NCI-H2029 (cell line): ENCODE data around the gene RBM28.

Experiments
- DNase-seq: peaks from one replicate; lab custom pipeline; 2025; lab: John Stamatoyannopoulos, UW

RBM28 gene

GRCh38 chr7:128343554-128344430 lies at the start of gene RBM28:
Gene RBM28, minus strand, starts transcription at chr7:128343908. Its CDS starts 115 bp downstream, at chr7:128343793.
- DNase-seq, result peak; percentile 83

- DNase-seq, result no peak
These were observed 49.0 kb upstream of the RBM28 start for GRCh38 chr7:128392446-128393327.

- DNase-seq, result no peak
These were observed 48.1 kb upstream of the RBM28 start for GRCh38 chr7:128391805-128392204.

GRCh38 chr7:128390871-128391565 lies 47.3 kb upstream of the RBM28 start:
- DNase-seq, result no peak

- DNase-seq, result no peak
These were observed 46.1 kb upstream of the RBM28 start for GRCh38 chr7:128389618-128390329.

- no peak for DNase-seq
These were observed 45.4 kb upstream of the RBM28 start for GRCh38 chr7:128389085-128389617.

GRCh38 chr7:128388145-128388485 lies 44.4 kb upstream of the RBM28 start:
- no peak for DNase-seq

- DNase-seq, result peak; percentile 35
These were observed 43.8 kb upstream of the RBM28 start for GRCh38 chr7:128387216-128388144.

- no peak for DNase-seq
These were observed 42.5 kb upstream of the RBM28 start for GRCh38 chr7:128385988-128386925.

GRCh38 chr7:128384726-128385125 lies 41.0 kb upstream of the RBM28 start:
- DNase-seq, result peak; percentile 16

- DNase-seq, result no peak
These were observed 40.1 kb upstream of the RBM28 start for GRCh38 chr7:128383776-128384175.

- no peak for DNase-seq
These were observed 37.6 kb upstream of the RBM28 start for GRCh38 chr7:128381161-128381821.

- DNase-seq, result no peak
These were observed 36.9 kb upstream of the RBM28 start for GRCh38 chr7:128380483-128381106.

- no peak for DNase-seq
These were observed 36.3 kb upstream of the RBM28 start for GRCh38 chr7:128379900-128380479.

GRCh38 chr7:128378637-128379036 lies 34.9 kb upstream of the RBM28 start:
- DNase-seq, result no peak

- no peak for DNase-seq
These were observed 32.4 kb upstream of the RBM28 start for GRCh38 chr7:128376077-128376476.

- no peak for DNase-seq
These were observed 30.3 kb upstream of the RBM28 start for GRCh38 chr7:128374041-128374440.

GRCh38 chr7:128373606-128374005 lies 29.9 kb upstream of the RBM28 start:
- DNase-seq, result no peak
